BE2C (cell line): Measurements from ENCODE around the gene PALD1.
"Not testable (repeated sequence)": the region's sequence is repeated elsewhere in the genome, so short reads cannot be mapped to it uniquely, and the experiment has no call there.

Experiments
- DNase-seq: peaks from one replicate; pipeline ENCODE4 v3.0.0-alpha.2; 2020
- H3K27me3 ChIP-seq: fragments of 250-450 bp; sonication (Bioruptor Pico); 2 replicates; pipeline ENCODE4 v1.5.1; 2020; ENCODE audit warnings: mild to moderate bottlenecking
- H3K36me3 ChIP-seq: fragments of 250-450 bp; sonication (Bioruptor Pico); 2 replicates; pipeline ENCODE4 v1.5.1; 2020; ENCODE audit warnings: mild to moderate bottlenecking
- H3K4me1 ChIP-seq: fragments of 250-450 bp; sonication (Bioruptor Pico); 2 replicates; pipeline ENCODE4 v1.5.1; 2020
- H3K4me3 ChIP-seq: 2 replicates; pipeline ENCODE4 v1.5.1; 2011; ENCODE audit warnings: low read depth, low read length
- H3K9me3 ChIP-seq: fragments of 250-450 bp; sonication (Bioruptor Pico); 2 replicates; pipeline ENCODE4 v1.5.1; 2020
- CTCF ChIP-seq: IDR thresholded peaks from 2 replicates; pipeline ENCODE4 v1.5.1; 2012; ENCODE audit warnings: mild to moderate bottlenecking, low read depth, low read length

Gene PALD1

GRCh38 chr10:70480239-70480861 is 1.8 kb downstream of the PALD1 start:
- no peaks in the 10 kb centered on the region for H3K4me1 ChIP-seq
- H3K9me3 ChIP-seq: no peaks in the 10 kb centered on the region
- H3K36me3 ChIP-seq: no peaks in the 10 kb centered on the region
- no peak for DNase-seq
- TF ChIP-seq CTCF: no peak
- H3K27me3 ChIP-seq: no peaks in the 10 kb centered on the region; the same call in none of the 2 replicates
- no peak overlapping the region for H3K4me3 ChIP-seq

- H3K4me3 ChIP-seq: no peak overlapping the region
- H3K9me3 ChIP-seq: no peaks in the 10 kb centered on the region
- H3K27me3 ChIP-seq: no peaks in the 10 kb centered on the region; the same call in none of the 2 replicates
- TF ChIP-seq CTCF: no peak
- no peaks in the 10 kb centered on the region for H3K36me3 ChIP-seq
- no peaks in the 10 kb centered on the region for H3K4me1 ChIP-seq
- DNase-seq: no peak
These were observed 2.5 kb downstream of the PALD1 start for GRCh38 chr10:70481105-70481504.

GRCh38 chr10:70481831-70482530 is 3.4 kb downstream of the PALD1 start:
- H3K9me3 ChIP-seq: no peaks in the 10 kb centered on the region
- H3K4me1 ChIP-seq: no peaks in the 10 kb centered on the region
- DNase-seq: no peak
- TF ChIP-seq CTCF: no peak
- no peaks in the 10 kb centered on the region for H3K36me3 ChIP-seq
- H3K4me3 ChIP-seq: no peak overlapping the region
- no peaks in the 10 kb centered on the region; the same call in none of the 2 replicates for H3K27me3 ChIP-seq

- no peaks in the 10 kb centered on the region for H3K9me3 ChIP-seq
- H3K4me3 ChIP-seq: no peak overlapping the region
- DNase-seq: no peak
- no peaks in the 10 kb centered on the region for H3K36me3 ChIP-seq
- no peak for TF ChIP-seq CTCF
- H3K27me3 ChIP-seq: no peaks in the 10 kb centered on the region; the same call in 1 of the 2 replicates
- H3K4me1 ChIP-seq: no peaks in the 10 kb centered on the region
These were observed 4.6 kb downstream of the PALD1 start for GRCh38 chr10:70482982-70483760.

GRCh38 chr10:70483872-70484271 is 5.3 kb downstream of the PALD1 start:
- H3K4me3 ChIP-seq, DNase-seq, H3K4me1 ChIP-seq, H3K36me3 ChIP-seq, H3K9me3 ChIP-seq, H3K27me3 ChIP-seq: not testable (repeated sequence)

GRCh38 chr10:70487824-70488223 is 9.3 kb downstream of the PALD1 start:
- Histone ChIP-seq H3K4me1 (no peaks in the 10 kb centered on the region), H3K36me3 (no peaks in the 10 kb centered on the region)
- no peak for TF ChIP-seq CTCF

More at GRCh38 chr10:70487824-70488223, 9.3 kb downstream of the PALD1 start:
- H3K27me3 ChIP-seq: no peaks in the 10 kb centered on the region
- no peak overlapping the region for H3K4me3 ChIP-seq
- no peaks in the 10 kb centered on the region for H3K9me3 ChIP-seq
- no peak for DNase-seq
